ENCODE results near the gene CCSER1.

Gene CCSER1

DNA sequence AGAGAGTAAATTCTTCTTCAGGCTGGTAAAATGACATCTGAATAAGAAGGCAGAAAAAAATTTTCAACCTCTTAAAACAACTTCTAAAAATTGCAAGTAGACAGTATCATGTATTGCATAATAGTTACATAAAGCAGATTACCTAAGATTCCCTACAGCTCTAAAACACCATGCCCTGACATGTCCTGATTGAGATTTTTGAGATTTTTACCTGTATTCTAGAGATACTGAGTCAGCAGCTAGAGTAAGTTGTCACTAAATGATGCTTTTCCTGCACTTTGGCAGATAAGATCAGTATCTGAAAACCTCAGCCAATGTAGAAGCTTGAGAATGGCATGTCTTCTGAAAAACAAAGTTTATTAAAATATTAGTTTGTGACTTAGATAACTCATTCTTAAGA lies 713.6 kb downstream of the CCSER1 start:
- TF ChIP-seq CTCF (IDR thresholded peaks at IDR 0.05; ENCODE audit: low read depth, low read length, poor library complexity, severe bottlenecking) (no peak), EZH2phosphoT487 (IDR thresholded peaks at IDR 0.05; ENCODE audit: borderline replicate concordance, low read length) (no peak)
- no peaks in the 10 kb centered on the region for H3K36me3 ChIP-seq (ENCODE audit: control insufficient read depth, low read length)
- no peaks in the 10 kb centered on the region for H4K20me1 ChIP-seq (ENCODE audit: control insufficient read depth, insufficient read depth, low read depth, low read length)
- H3K4me1 ChIP-seq (ENCODE audit: control insufficient read depth, low read length), result no peaks in the 10 kb centered on the region
- no peak overlapping the region for H3K4me2 ChIP-seq (ENCODE audit: low read length)
- no peaks in the 10 kb centered on the region for H3F3A ChIP-seq (ENCODE audit: control insufficient read depth, insufficient read depth)
- no peak overlapping the region for H3K27ac ChIP-seq (ENCODE audit: low read depth, low read length)
- no peaks in the 10 kb centered on the region for H3K27me3 ChIP-seq (ENCODE audit: control insufficient read depth, low read length)
- no peaks in the 10 kb centered on the region for H3K9me2 ChIP-seq (replicated peaks; ENCODE audit: control insufficient read depth, low read length)
- no peak overlapping the region for H3K4me3 ChIP-seq (ENCODE audit: low read length)
- no peaks in the 10 kb centered on the region for H3K9me3 ChIP-seq (ENCODE audit: control insufficient read depth, insufficient read depth, low read length)
- H3K79me2 ChIP-seq (ENCODE audit: control insufficient read depth, low read length), result no peaks in the 10 kb centered on the region

GRCh38 chr4:90841676-90842075 lies 714.5 kb downstream of the CCSER1 start:
- H3K9me3 ChIP-seq (ENCODE audit: control insufficient read depth, insufficient read depth, low read length), result no peaks in the 10 kb centered on the region

DNA sequence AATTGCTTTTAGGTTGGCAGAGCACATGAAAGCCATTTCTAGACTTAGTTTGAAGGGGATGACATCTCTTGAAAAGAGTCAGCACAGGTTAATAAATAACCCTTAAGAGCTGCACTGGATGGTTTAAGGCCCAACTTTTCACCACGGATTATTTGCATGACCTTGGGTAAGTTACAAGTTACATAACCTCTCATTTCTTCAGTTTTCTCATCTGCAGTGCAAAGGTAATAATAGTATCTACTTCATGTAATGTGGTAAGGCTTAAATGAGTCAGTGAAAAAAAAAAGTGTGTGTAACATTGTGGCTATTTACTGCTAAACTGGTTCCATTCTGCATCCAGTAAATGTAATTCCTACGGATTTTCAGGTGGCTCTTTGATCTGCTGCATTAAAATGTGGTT lies 715.8 kb downstream of the CCSER1 start:
- Histone ChIP-seq H3K9me2 (replicated peaks; ENCODE audit: control insufficient read depth, low read length) (no peaks in the 10 kb centered on the region), H3K36me3 (ENCODE audit: control insufficient read depth, low read length) (no peaks in the 10 kb centered on the region), H3K9me3 (ENCODE audit: control insufficient read depth, insufficient read depth, low read length) (no peaks in the 10 kb centered on the region), H3K27ac (ENCODE audit: low read depth, low read length) (no peak overlapping the region), H4K20me1 (ENCODE audit: control insufficient read depth, insufficient read depth, low read depth, low read length) (no peaks in the 10 kb centered on the region), H3K4me2 (ENCODE audit: low read length) (no peak overlapping the region), H3K27me3 (ENCODE audit: control insufficient read depth, low read length) (no peaks in the 10 kb centered on the region), H3K4me1 (ENCODE audit: control insufficient read depth, low read length) (no peaks in the 10 kb centered on the region), H3K79me2 (ENCODE audit: control insufficient read depth, low read length) (no peaks in the 10 kb centered on the region), H3K4me3 (ENCODE audit: low read length) (no peak overlapping the region), H3F3A (ENCODE audit: control insufficient read depth, insufficient read depth) (no peaks in the 10 kb centered on the region)
- TF ChIP-seq CTCF (IDR thresholded peaks at IDR 0.05; ENCODE audit: low read depth, low read length, poor library complexity, severe bottlenecking) (no peak), EZH2phosphoT487 (IDR thresholded peaks at IDR 0.05; ENCODE audit: borderline replicate concordance, low read length) (no peak)

More at GRCh38 chr4:90841676-90842075, 714.5 kb downstream of the CCSER1 start:
- Histone ChIP-seq H3K9me2 (replicated peaks; ENCODE audit: control insufficient read depth, low read length) (no peaks in the 10 kb centered on the region), H3K27me3 (ENCODE audit: control insufficient read depth, low read length) (no peaks in the 10 kb centered on the region), H3K36me3 (ENCODE audit: control insufficient read depth, low read length) (no peaks in the 10 kb centered on the region), H4K20me1 (ENCODE audit: control insufficient read depth, insufficient read depth, low read depth, low read length) (no peaks in the 10 kb centered on the region), H3K79me2 (ENCODE audit: control insufficient read depth, low read length) (no peaks in the 10 kb centered on the region), H3K27ac (ENCODE audit: low read depth, low read length) (no peak overlapping the region), H3K4me3 (ENCODE audit: low read length) (no peak overlapping the region), H3F3A (ENCODE audit: control insufficient read depth, insufficient read depth) (no peaks in the 10 kb centered on the region), H3K4me1 (ENCODE audit: control insufficient read depth, low read length) (no peaks in the 10 kb centered on the region), H3K4me2 (ENCODE audit: low read length) (no peak overlapping the region)
- no peak for TF ChIP-seq EZH2phosphoT487 (IDR thresholded peaks at IDR 0.05; ENCODE audit: borderline replicate concordance, low read length)

- H3K4me2 ChIP-seq (ENCODE audit: low read length), result no peak overlapping the region
- no peak overlapping the region for H3K27ac ChIP-seq (ENCODE audit: low read depth, low read length)
- no peaks in the 10 kb centered on the region for H3K9me3 ChIP-seq (ENCODE audit: control insufficient read depth, insufficient read depth, low read length)
- no peak for TF ChIP-seq EZH2phosphoT487 (IDR thresholded peaks at IDR 0.05; ENCODE audit: borderline replicate concordance, low read length)
- no peak overlapping the region for H3K4me3 ChIP-seq (ENCODE audit: low read length)
- H4K20me1 ChIP-seq (ENCODE audit: control insufficient read depth, insufficient read depth, low read depth, low read length), result no peaks in the 10 kb centered on the region
- no peaks in the 10 kb centered on the region for H3K9me2 ChIP-seq (replicated peaks; ENCODE audit: control insufficient read depth, low read length)
- H3K36me3 ChIP-seq (ENCODE audit: control insufficient read depth, low read length), result no peaks in the 10 kb centered on the region
- no peaks in the 10 kb centered on the region for H3K4me1 ChIP-seq (ENCODE audit: control insufficient read depth, low read length)
- H3K79me2 ChIP-seq (ENCODE audit: control insufficient read depth, low read length), result no peaks in the 10 kb centered on the region
- H3F3A ChIP-seq (ENCODE audit: control insufficient read depth, insufficient read depth), result no peaks in the 10 kb centered on the region
- no peaks in the 10 kb centered on the region for H3K27me3 ChIP-seq (ENCODE audit: control insufficient read depth, low read length)
These were observed 717.0 kb downstream of the CCSER1 start for GRCh38 chr4:90844241-90844640.
